Measurements from ENCODE around the gene CCDC18. TPM values are rescaled to one million over a fixed set of nuclear protein-coding genes. Genes with fewer than 3 reads are reported as not detected.

Gene CCDC18
- total RNA-seq, 1 experiment from 2014 or later = 7.1 TPM

DNA sequence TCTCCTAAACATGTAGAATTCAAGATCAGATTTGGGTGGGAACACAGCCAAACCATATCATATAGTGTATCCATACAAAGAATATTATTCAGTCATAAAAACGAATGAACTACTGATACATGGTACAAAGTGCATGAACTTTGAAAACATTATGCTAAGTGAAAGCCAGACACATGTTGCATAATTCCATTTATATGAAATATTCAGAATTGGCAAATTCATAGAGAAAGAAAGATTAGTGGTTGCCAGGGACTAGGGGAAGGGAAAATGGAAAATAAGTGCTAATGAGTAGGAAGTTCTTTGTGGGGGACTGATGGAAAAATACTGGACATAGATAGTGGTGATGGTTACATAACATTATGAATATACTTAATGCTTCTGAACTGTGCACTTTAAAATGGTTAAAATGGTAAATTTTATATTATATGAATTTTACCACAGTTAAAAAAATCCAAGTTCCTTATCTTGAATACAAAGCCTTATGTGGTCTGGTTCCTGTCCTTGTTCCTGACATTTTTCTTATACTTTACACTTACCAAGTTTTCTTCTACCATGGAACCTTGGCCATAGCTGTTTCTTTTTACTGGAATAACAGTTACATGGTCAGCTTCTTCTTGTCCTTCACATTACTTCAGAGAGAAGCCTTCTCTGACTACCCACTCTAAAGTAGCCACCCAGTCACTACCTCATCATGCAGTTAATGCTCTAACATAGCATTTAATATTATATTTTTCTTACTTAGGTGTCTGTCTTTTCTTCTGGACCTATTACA, 64.0 kb downstream of the CCDC18 start:
- POLR2A ChIA-PET = no interaction called here
- H3K27ac Mint-ChIP-seq (ENCODE audit: unreplicated experiment) = no peak overlapping the region
- no peak overlapping the region for H3K4me3 Mint-ChIP-seq (ENCODE audit: unreplicated experiment)
- TF ChIP-seq, protein P1, sequence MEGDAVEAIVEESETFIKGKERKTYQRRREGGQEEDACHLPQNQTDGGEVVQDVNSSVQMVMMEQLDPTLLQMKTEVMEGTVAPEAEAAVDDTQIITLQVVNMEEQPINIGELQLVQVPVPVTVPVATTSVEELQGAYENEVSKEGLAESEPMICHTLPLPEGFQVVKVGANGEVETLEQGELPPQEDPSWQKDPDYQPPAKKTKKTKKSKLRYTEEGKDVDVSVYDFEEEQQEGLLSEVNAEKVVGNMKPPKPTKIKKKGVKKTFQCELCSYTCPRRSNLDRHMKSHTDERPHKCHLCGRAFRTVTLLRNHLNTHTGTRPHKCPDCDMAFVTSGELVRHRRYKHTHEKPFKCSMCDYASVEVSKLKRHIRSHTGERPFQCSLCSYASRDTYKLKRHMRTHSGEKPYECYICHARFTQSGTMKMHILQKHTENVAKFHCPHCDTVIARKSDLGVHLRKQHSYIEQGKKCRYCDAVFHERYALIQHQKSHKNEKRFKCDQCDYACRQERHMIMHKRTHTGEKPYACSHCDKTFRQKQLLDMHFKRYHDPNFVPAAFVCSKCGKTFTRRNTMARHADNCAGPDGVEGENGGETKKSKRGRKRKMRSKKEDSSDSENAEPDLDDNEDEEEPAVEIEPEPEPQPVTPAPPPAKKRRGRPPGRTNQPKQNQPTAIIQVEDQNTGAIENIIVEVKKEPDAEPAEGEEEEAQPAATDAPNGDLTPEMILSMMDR (IDR thresholded peaks at IDR 0.05; ENCODE audit: insufficient read depth in 1 of 2, low read depth in 1 of 2, low read length in 1 of 2, severe bottlenecking in 1 of 2, unreplicated experiment in 1 of 2) = no peak
- H3K27me3 Mint-ChIP-seq (ENCODE audit: insufficient read depth, unreplicated experiment) = no peaks in the 10 kb centered on the region
- no peak for DNase-seq
- intact Hi-C loops (cut with micrococcal nuclease; ENCODE audit: unreplicated experiment) = no loop called here
- peaks cover 8% of the 10 kb centered on the region; the same call in 1 of the 2 replicates for H3K9me3 ChIP-seq
- CTCF ChIA-PET = no interaction called here
- no peak overlapping the region for H3K4me3 ChIP-seq (ENCODE audit: low read depth, low read length)
- H3K36me3 Mint-ChIP-seq (ENCODE audit: insufficient read depth, unreplicated experiment) = peaks cover 17% of the 10 kb centered on the region
- H3K4me1 Mint-ChIP-seq (ENCODE audit: low read depth, unreplicated experiment) = no peaks in the 10 kb centered on the region
- BruUV-seq (replicated peaks) = no TSS peak
- H3K27me3 ChIP-seq (replicated peaks; ENCODE audit: control insufficient read depth, insufficient read depth, low read length) = no peaks in the 10 kb centered on the region
- peaks cover 10% of the 10 kb centered on the region for H3K9me3 Mint-ChIP-seq (ENCODE audit: unreplicated experiment)
- peaks cover 2% of the 10 kb centered on the region; the same call in 1 of the 2 replicates for H3K36me3 ChIP-seq (ENCODE audit: control insufficient read depth, insufficient read depth, low read length)
- H3K4me1 ChIP-seq = no peaks in the 10 kb centered on the region

DNA sequence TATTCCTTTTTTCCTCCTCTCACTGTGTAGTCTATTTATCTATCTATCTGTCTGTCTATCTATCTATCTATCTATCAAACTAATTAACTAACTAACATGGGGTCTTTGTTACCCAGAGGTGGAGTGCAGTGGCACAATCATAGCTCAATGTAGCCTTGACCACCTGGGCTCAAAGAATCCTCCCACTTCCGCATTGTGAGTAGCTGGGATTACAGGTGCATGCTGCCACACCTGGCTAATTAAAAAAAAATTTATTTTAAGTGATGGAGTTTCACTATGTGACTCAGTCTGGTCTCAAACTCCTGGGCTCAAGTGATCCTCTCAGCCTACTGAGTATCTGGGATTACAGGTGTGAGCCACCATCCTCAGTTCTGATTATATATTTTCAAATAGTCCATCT, 71.4 kb downstream of the CCDC18 start:
- Mint-ChIP-seq H3K4me3 (ENCODE audit: unreplicated experiment) (no peak overlapping the region), H3K27me3 (ENCODE audit: insufficient read depth, unreplicated experiment) (no peaks in the 10 kb centered on the region), H3K27ac (ENCODE audit: unreplicated experiment) (no peak overlapping the region), H3K36me3 (ENCODE audit: insufficient read depth, unreplicated experiment) (no peaks in the 10 kb centered on the region), H3K9me3 (ENCODE audit: unreplicated experiment) (no peaks in the 10 kb centered on the region), H3K4me1 (ENCODE audit: low read depth, unreplicated experiment) (no peaks in the 10 kb centered on the region)
- H3K4me1 ChIP-seq = no peaks in the 10 kb centered on the region
- no peak for DNase-seq
- CTCF ChIA-PET = no interaction called here
- H3K9me3 ChIP-seq = no peaks in the 10 kb centered on the region
- no TSS peak for BruUV-seq (replicated peaks)
- no peaks in the 10 kb centered on the region for H3K27me3 ChIP-seq (replicated peaks; ENCODE audit: control insufficient read depth, insufficient read depth, low read length)
- intact Hi-C loops (cut with micrococcal nuclease; ENCODE audit: unreplicated experiment) = no loop called here
- TF ChIP-seq, protein P1 (IDR thresholded peaks at IDR 0.05; ENCODE audit: insufficient read depth in 1 of 2, low read depth in 1 of 2, low read length in 1 of 2, severe bottlenecking in 1 of 2, unreplicated experiment in 1 of 2) = no peak
- H3K4me3 ChIP-seq (ENCODE audit: low read depth, low read length) = no peak overlapping the region
- no peaks in the 10 kb centered on the region for H3K36me3 ChIP-seq (ENCODE audit: control insufficient read depth, insufficient read depth, low read length)
- POLR2A ChIA-PET = no interaction called here

- no peaks in the 10 kb centered on the region for H3K27me3 Mint-ChIP-seq (ENCODE audit: insufficient read depth, unreplicated experiment)
- H3K36me3 Mint-ChIP-seq (ENCODE audit: insufficient read depth, unreplicated experiment) = no peaks in the 10 kb centered on the region
- no peaks in the 10 kb centered on the region for H3K27me3 ChIP-seq (replicated peaks; ENCODE audit: control insufficient read depth, insufficient read depth, low read length)
- no peaks in the 10 kb centered on the region for H3K36me3 ChIP-seq (ENCODE audit: control insufficient read depth, insufficient read depth, low read length)
- H3K27ac Mint-ChIP-seq (ENCODE audit: unreplicated experiment) = no peak overlapping the region
- no peak overlapping the region for H3K4me3 Mint-ChIP-seq (ENCODE audit: unreplicated experiment)
- no peak overlapping the region for H3K4me3 ChIP-seq (ENCODE audit: low read depth, low read length)
- no TSS peak for BruUV-seq (replicated peaks)
- DNase-seq = no peak
- POLR2A ChIA-PET = no interaction called here
- intact Hi-C loops (cut with micrococcal nuclease; ENCODE audit: unreplicated experiment) = no loop called here
- H3K9me3 Mint-ChIP-seq (ENCODE audit: unreplicated experiment) = no peaks in the 10 kb centered on the region
- CTCF ChIA-PET = no interaction called here
- H3K4me1 Mint-ChIP-seq (ENCODE audit: low read depth, unreplicated experiment) = no peaks in the 10 kb centered on the region
- H3K9me3 ChIP-seq = no peaks in the 10 kb centered on the region
- H3K4me1 ChIP-seq = no peaks in the 10 kb centered on the region
- TF ChIP-seq, protein P1 (IDR thresholded peaks at IDR 0.05; ENCODE audit: insufficient read depth in 1 of 2, low read depth in 1 of 2, low read length in 1 of 2, severe bottlenecking in 1 of 2, unreplicated experiment in 1 of 2) = no peak
Measured at GRCh38 chr1:93252598-93252997, 72.1 kb downstream of the CCDC18 start.

Data from Caco-2 (cell line).